Stomach (tissue), 9 donors: ENCODE data around the gene TOGARAM1. TPM values are rescaled to one million over a fixed set of nuclear protein-coding genes. Genes with fewer than 3 reads are reported as not detected.
A peak's percentile ranks its signal among the peaks of the same experiment; 100 is the strongest.

ENCODE experiments used
- DNase-seq, 2 donors: peaks; one replicate each; pipeline versions ENCODE4 v3.0.0 to v3.0.0-alpha.2; 2013 to 2019
- H3K27ac ChIP-seq, 5 donors: fragments of 200-600 bp in 4 of 5; sonication (generic) in 4 of 5; one replicate each; pipeline ENCODE4 v1.5.1; 2013 to 2019; ENCODE audit warnings: mild to moderate bottlenecking in 1 of 5, moderate library complexity in 1 of 5
- H3K27me3 ChIP-seq, 3 donors: fragments of 200-600 bp; sonication (generic); one replicate each; pipeline ENCODE4 v1.5.1; 2017 to 2019; ENCODE audit warnings: mixed run types in 1 of 3
- H3K36me3 ChIP-seq, 4 donors: fragments of 200-600 bp; sonication (generic); 1 replicate in 3 of 4; 2 replicates in 1 of 4; pipeline ENCODE4 v1.5.1; 2016 to 2019
- H3K4me1 ChIP-seq, 4 donors: fragments of 200-600 bp; sonication (generic); one replicate each; pipeline ENCODE4 v1.5.1; 2016 to 2019
- H3K4me3 ChIP-seq, 4 donors: fragments of 200-600 bp; sonication (generic) in 3 of 4; one replicate each; pipeline ENCODE4 v1.5.1; 2016 to 2019; ENCODE audit warnings: mild to moderate bottlenecking in 1 of 4
- H3K9me3 ChIP-seq, 4 donors: fragments of 200-600 bp; sonication (generic); one replicate each; pipeline ENCODE4 v1.5.1; 2016 to 2019
- CTCF ChIP-seq, 7 experiments: fragments of 450-650 bp in 4 of 7; fragments of 200-600 bp in 3 of 7; sonication (generic) in 3 of 7; IDR thresholded peaks; one replicate each; pipeline ENCODE4 v1.5.1; 2016 to 2019; ENCODE audit warnings: antibody characterized with exemption in 7 of 7, control low read depth in 2 of 7, mild to moderate bottlenecking in 1 of 7
- EP300 ChIP-seq: sonication (generic); formaldehyde crosslinking; IDR thresholded peaks from one replicate; pipeline ENCODE4 v1.6.1; 2017; ENCODE audit warnings: antibody characterized with exemption
- POLR2A ChIP-seq, 4 donors: fragments of 450-650 bp; IDR thresholded peaks; one replicate each; pipeline ENCODE4 v1.6.1; 2016; ENCODE audit warnings: antibody characterized with exemption in 4 of 4, control low read depth in 2 of 4, mild to moderate bottlenecking in 1 of 4, moderate library complexity in 1 of 4
- POLR2AphosphoS5 ChIP-seq, 3 donors: sonication (generic); formaldehyde crosslinking; IDR thresholded peaks; one replicate each; pipeline ENCODE4 v1.6.1; 2016; ENCODE audit warnings: antibody characterized with exemption in 3 of 3
- WGBS, 5 donors: extraction: QIAGEN DNeasy Blood & Tissue Kit in 3 of 5; methylation state at CpG; one replicate each; pipeline versions ENCODE4 v1.1.5 to v1.1.7; 2013 to 2018; 5-methylcytosine and 5-hydroxymethylcytosine counted together
- intact Hi-C: fragments of 100-400 bp; cut with DNase I; formaldehyde crosslinking; loops from one replicate; pipeline ENCODE4 v1.15.1; 2023; ENCODE audit warnings: low total_unique reads
- polyA plus RNA-seq, 3 donors: library from polyadenylated mRNA; stranded (reverse); fragments of 200-250 nt; gene quantifications; one replicate each; pipeline ENCODE4 v1.2.3, GENCODE V29; 2013
- total RNA-seq, 5 donors: library from RNA; depleted of rRNA; stranded (reverse); fragments of >200 nt; gene quantifications; one replicate each; pipeline versions ENCODE4 v1.1.0 to v1.2.3, GENCODE V29; 2014 to 2016
- donor health status: healthy with polysubstance abuse.
- donor health status: Bipolar disorder and iron deficiency.
- donor health status: healthy.

The TOGARAM1 gene
- total and polyA plus RNA-seq, 8 donors = 2.6 to 58.0 (median 8.3) TPM

DNA sequence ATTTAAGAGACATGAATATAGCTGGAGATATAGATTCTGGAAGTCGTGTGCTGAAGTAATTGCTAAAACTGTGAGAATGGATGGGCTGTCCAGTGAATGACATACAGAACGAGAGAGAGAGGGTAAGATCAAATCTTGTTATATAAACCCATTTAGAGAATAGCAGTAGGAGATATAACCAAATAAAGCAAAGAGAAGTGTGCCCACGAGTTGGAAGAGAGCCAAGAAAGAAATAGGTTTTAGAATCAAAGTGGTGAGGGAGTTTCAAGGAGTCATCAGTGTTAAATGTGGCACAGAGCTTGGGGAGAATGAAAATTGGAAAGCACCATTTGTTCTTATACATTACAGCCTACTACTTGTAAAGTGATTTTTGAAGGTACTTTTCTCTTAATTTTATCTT is 19.2 kb downstream of the TOGARAM1 start:
- Histone ChIP-seq H3K4me3 (no peak overlapping the region), H3K27me3 (no peaks in the 10 kb centered on the region), H3K4me1 (peaks cover 0 to 13% (median 10%) of the 10 kb centered on the region in 4 donors), H3K9me3 (no peaks in the 10 kb centered on the region), H3K27ac (no peak overlapping the region), H3K36me3 (no peaks in the 10 kb centered on the region)
- TF ChIP-seq EP300 (no peak), CTCF (IDR thresholded peaks at IDR 0.05) (no peak), POLR2AphosphoS5 (IDR thresholded peaks at IDR 0.05) (no peak), POLR2A (IDR thresholded peaks at IDR 0.05) (no peak)
- DNase-seq = no peak
- intact Hi-C loops = no loop called here
- 66 to 80% (median 69%) methylated on average over 3 of the region's 3 CpGs for WGBS, 5 donors

- no peak overlapping the region for H3K27ac ChIP-seq
- WGBS, 5 donors = 77 to 88% (median 86%) methylated on average over 2 of the region's 2 CpGs
- intact Hi-C loops = no loop called here
- H3K4me1 ChIP-seq = peaks cover 0 to 13% (median 10%) of the 10 kb centered on the region in 4 donors
- DNase-seq = no peak
- H3K4me3 ChIP-seq = no peak overlapping the region
- no peaks in the 10 kb centered on the region for H3K9me3 ChIP-seq
- no peaks in the 10 kb centered on the region for H3K36me3 ChIP-seq
- H3K27me3 ChIP-seq = no peaks in the 10 kb centered on the region
- TF ChIP-seq CTCF (IDR thresholded peaks at IDR 0.05) (no peak), POLR2A (IDR thresholded peaks at IDR 0.05) (no peak), POLR2AphosphoS5 (IDR thresholded peaks at IDR 0.05) (no peak)
These were observed 20.6 kb downstream of the TOGARAM1 start for GRCh38 chr14:44982594-44982993.

GRCh38 chr14:44988694-44989093 is 26.7 kb downstream of the TOGARAM1 start:
- Histone ChIP-seq H3K36me3 (no peaks in the 10 kb centered on the region), H3K4me3 (no peak overlapping the region), H3K9me3 (no peaks in the 10 kb centered on the region), H3K27ac (no peak overlapping the region), H3K27me3 (no peaks in the 10 kb centered on the region), H3K4me1 (peaks cover 0 to 28% (median 10%) of the 10 kb centered on the region in 4 donors)
- intact Hi-C loops = no loop called here
- peak in 1 of 2 donors; percentile 26 for DNase-seq
- no peak for TF ChIP-seq EP300
- TF ChIP-seq CTCF (IDR thresholded peaks at IDR 0.05) = no peak
- TF ChIP-seq POLR2A (IDR thresholded peaks at IDR 0.05) = no peak
- TF ChIP-seq POLR2AphosphoS5 (IDR thresholded peaks at IDR 0.05) = no peak
- WGBS, 5 donors = 40 to 71% (median 58%) methylated on average over 2 of the region's 2 CpGs

DNA sequence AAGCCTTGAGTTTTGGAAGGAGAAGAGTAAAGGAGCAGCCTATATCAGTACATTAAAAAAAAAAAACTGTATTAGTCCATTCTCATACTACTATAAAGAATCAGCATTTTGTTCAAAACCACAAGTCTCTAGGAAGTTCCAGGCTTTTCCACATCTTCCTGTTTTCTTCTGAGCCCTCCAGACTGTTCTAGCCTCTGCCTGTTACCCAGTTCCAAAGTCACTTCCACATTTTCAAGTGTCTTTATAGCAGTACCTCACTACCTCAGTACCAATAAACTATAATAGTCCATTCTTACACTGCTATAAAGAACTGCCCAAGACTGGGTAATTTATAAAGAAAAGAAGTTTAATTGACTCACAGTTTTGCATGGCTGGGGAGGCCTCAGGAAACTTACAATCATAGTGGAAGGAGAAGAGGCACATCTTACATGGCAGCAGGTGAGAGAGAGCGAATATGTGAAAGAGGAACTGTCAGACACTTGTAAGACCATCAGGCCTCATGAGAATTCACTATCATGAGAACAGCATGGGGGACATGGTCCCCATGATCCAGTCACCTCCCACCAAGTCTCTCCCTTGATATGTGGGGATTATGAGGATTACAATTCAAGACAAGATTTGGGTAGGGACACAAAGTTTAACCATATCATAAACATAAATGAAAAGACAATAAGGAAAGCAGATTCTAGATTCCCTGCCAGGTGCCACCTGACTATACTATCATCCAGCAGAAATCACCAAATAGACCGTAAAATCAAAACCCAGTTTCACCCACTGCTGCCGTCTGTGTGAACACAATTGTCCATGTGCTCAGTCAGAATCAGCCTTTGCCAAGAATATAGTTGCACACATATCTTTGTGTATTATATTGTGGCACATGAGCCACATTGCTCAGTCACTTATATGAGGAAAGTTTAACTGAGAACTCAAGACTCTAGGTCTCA is 27.8 kb downstream of the TOGARAM1 start:
- no peaks in the 10 kb centered on the region for H3K27me3 ChIP-seq
- 56 to 82% (median 60%) methylated on average over 3 of the region's 3 CpGs for WGBS, 5 donors
- H3K9me3 ChIP-seq = no peaks in the 10 kb centered on the region
- H3K4me1 ChIP-seq = peaks cover 0 to 28% (median 10%) of the 10 kb centered on the region in 4 donors
- H3K27ac ChIP-seq = no peak overlapping the region
- no peaks in the 10 kb centered on the region for H3K36me3 ChIP-seq
- no peak for TF ChIP-seq EP300
- no peak for TF ChIP-seq POLR2AphosphoS5 (IDR thresholded peaks at IDR 0.05)
- TF ChIP-seq CTCF (IDR thresholded peaks at IDR 0.05) = no peak
- no peak for TF ChIP-seq POLR2A (IDR thresholded peaks at IDR 0.05)
- H3K4me3 ChIP-seq = no peak overlapping the region
- no peak for DNase-seq
- intact Hi-C loops = no loop called here
